ENCODE data around the gene GPSM3.

GRCh38 chr6:32175322-32175710 is 17.1 kb downstream of the GPSM3 start:
- TF ChIP-seq CTCF (optimal IDR thresholded peaks at IDR 0.05 in 1 of 3, IDR thresholded peaks at IDR 0.05 in 1 of 3, conservative IDR thresholded peaks at IDR 0.05 in 1 of 3; ENCODE audit: extremely low read depth in 1 of 3, insufficient read depth in 2 of 3, low read length in 3 of 3) (no peak), EZH2 (IDR thresholded peaks at IDR 0.05; ENCODE audit: low read length) (no peak)
